ENCODE measurements around the gene PAH. TPM values are rescaled to one million over a fixed set of nuclear protein-coding genes. Genes with fewer than 3 reads are reported as not detected.
A peak's percentile ranks its signal among the peaks of the same experiment; 100 is the strongest.

PAH gene
- total and polyA plus RNA-seq, 2 of the 13 experiments (the other 11 are each of a cell fraction or from before 2014, with no cell fraction given): 192 to 451 TPM

GRCh38 chr12:102806592-102806991, 110.5 kb downstream of the PAH start:
- no peak overlapping the region for H2AFZ ChIP-seq (ENCODE audit: low read length)
- no peak overlapping the region for H3K4me2 ChIP-seq (ENCODE audit: low read depth, low read length)
- intact Hi-C loops (cut with micrococcal nuclease; ENCODE audit: unreplicated experiment) (no loop called here), in situ Hi-C loops (cut with HindIII; ENCODE audit: extremely low pct_ligation_motif_present, low pct_unique_long_range_greater_than_20kb) (no loop called here)
- no peak for FAIRE-seq
- H3K4me1 ChIP-seq (ENCODE audit: insufficient read depth, low read length): no peaks in the 10 kb centered on the region
- no peak for DNase-seq (ENCODE audit: low spot score)
- H4K20me1 ChIP-seq (ENCODE audit: insufficient read depth, low read length): no peaks in the 10 kb centered on the region
- H3K27me3 ChIP-seq (ENCODE audit: control insufficient read depth in 1 of 2, insufficient read depth in 2 of 2, low read length in 2 of 2): no peaks in the 10 kb centered on the region
- no TSS peak for BruUV-seq (replicated peaks)
- no peaks in the 10 kb centered on the region for H3K36me3 ChIP-seq (replicated peaks in 1 of 2; ENCODE audit: control insufficient read depth in 1 of 2, insufficient read depth in 2 of 2, low read length in 2 of 2)
- H3K79me2 ChIP-seq (ENCODE audit: insufficient read depth, low read length): no peaks in the 10 kb centered on the region
- H3K9ac ChIP-seq (ENCODE audit: insufficient read depth, low read depth, low read length): no peak overlapping the region
- no peak for ATAC-seq
- H3K27ac ChIP-seq (ENCODE audit: extremely low read length, insufficient read depth, low read length): no peak overlapping the region
- TF ChIP-seq MIER2 (CRISPR knock-in tag; IDR thresholded peaks at IDR 0.05) (peak; percentile 82), RBM39 (IDR thresholded peaks at IDR 0.05; ENCODE audit: low read depth, low read length, poor library complexity, severe bottlenecking) (no peak), REST (IDR thresholded peaks at IDR 0.05; ENCODE audit: borderline replicate concordance in 1 of 2, low read depth in 1 of 2, low read length in 2 of 2) (peak; percentile 21 to 88)
- 0% methylated on average over 2 of the region's 2 CpGs for WGBS (ENCODE audit: low lambda C conversion rate)
- ChIA-PET POLR2A (no interaction called here), CTCF (ENCODE audit: low intra/inter-chr PET ratio, low total read pairs) (no interaction called here)
- no peaks in the 10 kb centered on the region for H3K9me3 ChIP-seq (ENCODE audit: low read length)
- H3K4me3 ChIP-seq (replicated peaks in 1 of 3; ENCODE audit: insufficient read depth in 1 of 3, low read depth in 2 of 3, low read length in 3 of 3): no peak overlapping the region

DNA sequence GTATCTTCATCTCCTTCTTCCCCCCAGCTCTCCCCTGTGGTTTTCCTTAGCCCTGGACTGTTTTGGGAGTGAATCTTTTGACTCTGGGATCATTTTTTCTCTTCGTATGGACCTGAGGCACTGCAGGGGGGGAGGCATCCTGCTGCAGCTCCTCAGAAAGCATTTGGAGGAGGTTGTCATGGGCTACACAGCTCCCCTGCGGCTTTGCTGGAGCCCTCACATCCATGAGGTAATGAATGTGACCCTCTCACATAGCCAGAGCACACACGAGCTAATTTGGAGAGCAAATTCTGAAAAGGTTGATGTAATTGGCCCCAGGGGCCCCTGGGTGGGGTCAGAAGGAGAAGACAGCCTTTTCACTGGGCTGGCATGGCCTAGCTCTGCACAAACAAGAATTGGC, 110.9 kb downstream of the PAH start:
- H3K9me3 ChIP-seq (ENCODE audit: low read length): no peaks in the 10 kb centered on the region
- TF ChIP-seq HDAC2 (CRISPR knock-in tag; IDR thresholded peaks at IDR 0.05) (no peak), ZNF720 (CRISPR knock-in tag; IDR thresholded peaks at IDR 0.05) (no peak), ELF4 (CRISPR knock-in tag; IDR thresholded peaks at IDR 0.05; ENCODE audit: borderline replicate concordance) (no peak), ZSCAN12 (CRISPR knock-in tag; IDR thresholded peaks at IDR 0.05) (no peak), RFXAP (CRISPR knock-in tag; IDR thresholded peaks at IDR 0.05; ENCODE audit: borderline replicate concordance) (no peak), ASH2L (IDR thresholded peaks at IDR 0.05; ENCODE audit: insufficient read length, low read depth, low read length) (no peak), JARID2 (CRISPR knock-in tag; IDR thresholded peaks at IDR 0.05; ENCODE audit: insufficient replicate concordance) (no peak), MLLT10 (CRISPR knock-in tag; IDR thresholded peaks at IDR 0.05) (no peak), KLF16 (CRISPR knock-in tag; IDR thresholded peaks at IDR 0.05) (no peak), ZNF749 (CRISPR knock-in tag; IDR thresholded peaks at IDR 0.05; ENCODE audit: borderline replicate concordance) (no peak), TEAD2 (CRISPR knock-in tag; IDR thresholded peaks at IDR 0.05) (no peak), ZNF543 (CRISPR knock-in tag; IDR thresholded peaks at IDR 0.05) (no peak), CBFB (CRISPR knock-in tag; IDR thresholded peaks at IDR 0.05) (no peak)
- TF ChIP-seq, protein P1, sequence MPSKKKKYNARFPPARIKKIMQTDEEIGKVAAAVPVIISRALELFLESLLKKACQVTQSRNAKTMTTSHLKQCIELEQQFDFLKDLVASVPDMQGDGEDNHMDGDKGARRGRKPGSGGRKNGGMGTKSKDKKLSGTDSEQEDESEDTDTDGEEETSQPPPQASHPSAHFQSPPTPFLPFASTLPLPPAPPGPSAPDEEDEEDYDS (CRISPR knock-in tag; IDR thresholded peaks at IDR 0.05): no peak
- CTCF ChIA-PET (ENCODE audit: low intra/inter-chr PET ratio, low total read pairs): no interaction called here
- H3K4me2 ChIP-seq (ENCODE audit: low read depth, low read length): no peak overlapping the region
- no peaks in the 10 kb centered on the region for H3K36me3 ChIP-seq (replicated peaks in 1 of 2; ENCODE audit: control insufficient read depth in 1 of 2, insufficient read depth in 2 of 2, low read length in 2 of 2)
- no peak overlapping the region for H2AFZ ChIP-seq (ENCODE audit: low read length)
- FAIRE-seq (no peak), DNase-seq (ENCODE audit: low spot score) (no peak), ATAC-seq (no peak)
- in situ Hi-C loops (cut with HindIII; ENCODE audit: extremely low pct_ligation_motif_present, low pct_unique_long_range_greater_than_20kb) (no loop called here), intact Hi-C loops (cut with micrococcal nuclease; ENCODE audit: unreplicated experiment) (no loop called here)
- no peaks in the 10 kb centered on the region for H4K20me1 ChIP-seq (ENCODE audit: insufficient read depth, low read length)
- H3K4me3 ChIP-seq (replicated peaks in 1 of 3; ENCODE audit: insufficient read depth in 1 of 3, low read depth in 2 of 3, low read length in 3 of 3): no peak overlapping the region
- H3K9ac ChIP-seq (ENCODE audit: insufficient read depth, low read depth, low read length): no peak overlapping the region
- H3K79me2 ChIP-seq (ENCODE audit: insufficient read depth, low read length): no peaks in the 10 kb centered on the region
- WGBS (ENCODE audit: low lambda C conversion rate): 3% methylated on average over 3 of the region's 3 CpGs
- H3K4me1 ChIP-seq (ENCODE audit: insufficient read depth, low read length): no peaks in the 10 kb centered on the region
- H3K27me3 ChIP-seq (ENCODE audit: control insufficient read depth in 1 of 2, insufficient read depth in 2 of 2, low read length in 2 of 2): no peaks in the 10 kb centered on the region
- POLR2A ChIA-PET: no interaction called here
- H3K27ac ChIP-seq (ENCODE audit: extremely low read length, insufficient read depth, low read length): no peak overlapping the region
- BruUV-seq (replicated peaks): no TSS peak

All from HepG2 (cell line).